Neural progenitor cell (in vitro differentiated cells): ENCODE measurements around the gene CAPSL. TPM values are rescaled to one million over a fixed set of nuclear protein-coding genes. Genes with fewer than 3 reads are reported as not detected.

ENCODE experiments used
- DNase-seq: peaks from one replicate; pipeline ENCODE4 v3.0.0-alpha.2; 2016; ENCODE audit warnings: low spot score
- H2AFZ ChIP-seq: fragments of 200-600 bp; sonication (generic); replicated peaks from 2 replicates; pipeline ENCODE4 v1.6.1; 2016; ENCODE audit warnings: antibody characterized with exemption
- H3F3A ChIP-seq: fragments of 200-600 bp; sonication (generic); 2 replicates; pipeline ENCODE4 v1.6.1; 2016; ENCODE audit warnings: antibody characterized with exemption, low read depth
- H3K27ac ChIP-seq: fragments of 200-600 bp; sonication (generic); 2 replicates; pipeline ENCODE4 v1.5.1; 2016; ENCODE audit warnings: mild to moderate bottlenecking
- H3K27me3 ChIP-seq: fragments of 200-600 bp; sonication (generic); 2 replicates; pipeline ENCODE4 v1.6.1; 2016; ENCODE audit warnings: mild to moderate bottlenecking, moderate library complexity
- H3K36me3 ChIP-seq: fragments of 200-600 bp; sonication (generic); 2 replicates; pipeline ENCODE4 v1.5.1; 2016
- H3K4me1 ChIP-seq: fragments of 200-600 bp; sonication (generic); 2 replicates; pipeline ENCODE4 v1.6.1; 2016; ENCODE audit warnings: mixed run types
- H3K4me2 ChIP-seq: fragments of 200-600 bp; sonication (generic); 2 replicates; pipeline ENCODE4 v1.6.1; 2016
- H3K4me3 ChIP-seq: fragments of 200-600 bp; sonication (generic); 2 replicates; pipeline ENCODE4 v1.5.1; 2016
- H3K79me2 ChIP-seq: fragments of 200-600 bp; sonication (generic); 2 replicates; pipeline ENCODE4 v1.6.1; 2016; ENCODE audit warnings: low read depth
- H3K9ac ChIP-seq: fragments of 200-600 bp; sonication (generic); 2 replicates; pipeline ENCODE4 v1.6.1; 2016
- H3K9me3 ChIP-seq: fragments of 200-600 bp; sonication (generic); 2 replicates; pipeline ENCODE4 v1.5.1; 2016; ENCODE audit warnings: low read depth
- H4K20me1 ChIP-seq: fragments of 200-600 bp; sonication (generic); 2 replicates; pipeline ENCODE4 v1.6.1; 2016; ENCODE audit warnings: low read depth
- H3K27ac Mint-ChIP-seq: 3 replicates; pipeline ENCODE4 v1.8.0; 2021; ENCODE audit warnings: mixed read lengths
- H3K27me3 Mint-ChIP-seq: 2 replicates; pipeline ENCODE4 v1.8.0; 2022; ENCODE audit warnings: low read depth, mild to moderate bottlenecking, inconsistent platforms, moderate library complexity, mixed read lengths; ENCODE audit not compliant: insufficient read depth
- H3K36me3 Mint-ChIP-seq: 3 replicates; pipeline ENCODE4 v1.8.0; 2021; ENCODE audit warnings: mixed read lengths
- H3K4me1 Mint-ChIP-seq: 3 replicates; pipeline ENCODE4 v1.8.0; 2021; ENCODE audit warnings: mixed read lengths
- H3K4me3 Mint-ChIP-seq: 3 replicates; pipeline ENCODE4 v1.8.0; 2021; ENCODE audit warnings: mild to moderate bottlenecking, moderate library complexity, mixed read lengths
- H3K9me3 Mint-ChIP-seq: 3 replicates; pipeline ENCODE4 v1.8.0; 2020; ENCODE audit warnings: mixed read lengths
- CTCF ChIP-seq: fragments of 200-600 bp; sonication (generic); IDR thresholded peaks from 2 replicates; pipeline ENCODE4 v1.5.1; 2017; ENCODE audit warnings: antibody characterized with exemption, mild to moderate bottlenecking
- EZH2 ChIP-seq: fragments of 200-600 bp; sonication (generic); IDR thresholded peaks from 2 replicates; pipeline ENCODE4 v1.6.1; 2017; ENCODE audit warnings: antibody characterized with exemption, mild to moderate bottlenecking, moderate library complexity
- EZH2phosphoT487 ChIP-seq: fragments of 200-600 bp; sonication (generic); IDR thresholded peaks from 2 replicates; pipeline ENCODE4 v1.6.1; 2017; ENCODE audit warnings: antibody characterized with exemption
- total RNA-seq: library from RNA; depleted of rRNA; stranded (reverse); fragments of >200 nt; gene quantifications from 2 replicates; pipeline ENCODE4 v1.2.3, GENCODE V29; 2015; ENCODE audit warnings: low replicate concordance

The CAPSL gene
- total RNA-seq, 1 donor from 2014 or later = 0.15 TPM

GRCh38 chr5:35947085-35947484 lies 8.7 kb upstream of the CAPSL start:
- no peaks in the 10 kb centered on the region for H3K36me3 ChIP-seq
- no peak overlapping the region for H3K9ac ChIP-seq
- TF ChIP-seq EZH2 (no peak), CTCF (no peak), EZH2phosphoT487 (no peak)
- H3K4me1 ChIP-seq = no peaks in the 10 kb centered on the region
- H4K20me1 ChIP-seq = no peaks in the 10 kb centered on the region
- Mint-ChIP-seq H3K9me3 (peaks cover 2% of the 10 kb centered on the region), H3K36me3 (no peaks in the 10 kb centered on the region), H3K27ac (no peak overlapping the region), H3K4me1 (no peaks in the 10 kb centered on the region), H3K27me3 (peaks cover 4% of the 10 kb centered on the region), H3K4me3 (no peak overlapping the region)
- no peaks in the 10 kb centered on the region for H3K79me2 ChIP-seq
- no peak overlapping the region for H3K27ac ChIP-seq
- H3K4me2 ChIP-seq = no peak overlapping the region
- H3K27me3 ChIP-seq = peaks cover 7% of the 10 kb centered on the region
- H3F3A ChIP-seq = no peaks in the 10 kb centered on the region
- no peak for DNase-seq
- H3K4me3 ChIP-seq = no peak overlapping the region
- no peak overlapping the region for H2AFZ ChIP-seq
- no peaks in the 10 kb centered on the region for H3K9me3 ChIP-seq

- Histone ChIP-seq H3K79me2 (no peaks in the 10 kb centered on the region), H3K9ac (no peak overlapping the region), H3K36me3 (no peaks in the 10 kb centered on the region), H3K4me1 (no peaks in the 10 kb centered on the region), H3F3A (no peaks in the 10 kb centered on the region), H4K20me1 (no peaks in the 10 kb centered on the region), H3K4me3 (no peak overlapping the region), H3K27ac (no peak overlapping the region), H2AFZ (no peak overlapping the region), H3K27me3 (peaks cover 15% of the 10 kb centered on the region), H3K9me3 (no peaks in the 10 kb centered on the region), H3K4me2 (no peak overlapping the region)
- H3K9me3 Mint-ChIP-seq = no peaks in the 10 kb centered on the region
- no peak overlapping the region for H3K4me3 Mint-ChIP-seq
- H3K4me1 Mint-ChIP-seq = peaks cover 8% of the 10 kb centered on the region
- H3K27ac Mint-ChIP-seq = no peak overlapping the region
- no peaks in the 10 kb centered on the region for H3K36me3 Mint-ChIP-seq
- no peak for DNase-seq
- TF ChIP-seq EZH2phosphoT487 = no peak
- TF ChIP-seq CTCF = peak; percentile 8
- peaks cover 2% of the 10 kb centered on the region for H3K27me3 Mint-ChIP-seq
Measured at GRCh38 chr5:35939639-35940038, 1.2 kb upstream of the CAPSL start.

- H3F3A ChIP-seq = no peaks in the 10 kb centered on the region
Measured at GRCh38 chr5:35926389-35927051, 11.9 kb downstream of the CAPSL start.

More at GRCh38 chr5:35926389-35927051, 11.9 kb downstream of the CAPSL start:
- peak; percentile 76 for DNase-seq
- Histone ChIP-seq H3K9me3 (no peaks in the 10 kb centered on the region), H2AFZ (peak overlapping the region; percentile 85), H3K4me3 (no peak overlapping the region), H3K27ac (no peak overlapping the region), H3K79me2 (no peaks in the 10 kb centered on the region), H3K4me1 (no peaks in the 10 kb centered on the region), H3K4me2 (no peak overlapping the region), H3K9ac (no peak overlapping the region), H3K36me3 (no peaks in the 10 kb centered on the region), H3K27me3 (peaks cover 90% of the 10 kb centered on the region), H4K20me1 (no peaks in the 10 kb centered on the region)
- no peak overlapping the region for H3K27ac Mint-ChIP-seq
- H3K9me3 Mint-ChIP-seq = no peaks in the 10 kb centered on the region
- TF ChIP-seq EZH2phosphoT487 = no peak
- TF ChIP-seq EZH2 = no peak
- peak; percentile 78 for TF ChIP-seq CTCF
- H3K4me1 Mint-ChIP-seq = no peaks in the 10 kb centered on the region
- H3K4me3 Mint-ChIP-seq = no peak overlapping the region
- H3K36me3 Mint-ChIP-seq = no peaks in the 10 kb centered on the region
- H3K27me3 Mint-ChIP-seq = peaks cover 18% of the 10 kb centered on the region
